HepG2 (cell line): ENCODE data around the gene DNAH8. TPM values are rescaled to one million over a fixed set of nuclear protein-coding genes. Genes with fewer than 3 reads are reported as not detected.

Experiments used
- ATAC-seq: fragments of 200-7000 bp; cut with Tn5 transposase; 3 replicates; pipeline ENCODE4 v1.9.1; 2020; ENCODE audit warnings: mild to moderate bottlenecking, moderate library complexity
- BruUV-seq: library from RNA; stranded (reverse); fragments of 400-500 nt; replicated peaks from 2 replicates; lab custom pipeline; 2021; lab: Mats Ljungman, UMichigan
- CTCF ChIA-PET: fragments of 300-600 bp; formaldehyde crosslinking; extraction: SDS; loops from one replicate; lab custom pipeline; 2021; ENCODE audit warnings: low total read pairs, inconsistent platforms, low intra/inter-chr PET ratio; lab: Yijun Ruan, JAX
- POLR2A ChIA-PET: fragments of 350-600 bp; sonication (Branson Sonifier 250); formaldehyde crosslinking; loops from one replicate; lab custom pipeline; 2020; ENCODE audit warnings: antibody characterized with exemption, inconsistent platforms; lab: Yijun Ruan, JAX
- DNase-seq: peaks from one replicate; pipeline ENCODE4 v3.0.0-alpha.2; 2015; ENCODE audit warnings: low spot score
- FAIRE-seq: peaks from 3 replicates; lab custom pipeline; 2011; peaks lifted over from hg19 to GRCh38; lab: Jason Lieb, UNC
- H2AFZ ChIP-seq: one replicate; pipeline ENCODE4 v1.6.1; 2011; ENCODE audit warnings: low read length, inconsistent platforms
- H3K27ac ChIP-seq: fragments of 300-600 bp; 3 replicates; pipeline ENCODE4 v1.8.0; 2011; ENCODE audit warnings: mixed run types, mild to moderate bottlenecking, mixed read lengths, low read length, inconsistent platforms; ENCODE audit not compliant: insufficient read depth; ENCODE audit errors: extremely low read length
- H3K27me3 ChIP-seq, 2 experiments: fragments of 200-600 bp in 1 of 2; 2 replicates in 1 of 2; 3 replicates in 1 of 2; pipeline versions ENCODE4 v1.6.0 to v1.8.0; 2011; ENCODE audit warnings: low read length in 2 of 2, mild to moderate bottlenecking in 2 of 2, moderate library complexity in 2 of 2, inconsistent platforms in 1 of 2; ENCODE audit not compliant: insufficient read depth in 2 of 2, control insufficient read depth in 1 of 2
- H3K36me3 ChIP-seq, 2 experiments: fragments of 200-600 bp in 1 of 2; replicated peaks in 1 of 2; 2 replicates in 1 of 2; 3 replicates in 1 of 2; pipeline versions ENCODE4 v1.5.1 to v1.8.0; 2011; ENCODE audit warnings: low read length in 2 of 2, inconsistent platforms in 1 of 2; ENCODE audit not compliant: insufficient read depth in 2 of 2, control insufficient read depth in 1 of 2
- H3K4me1 ChIP-seq: 2 replicates; pipeline ENCODE4 v1.5.1; 2012; ENCODE audit warnings: low read length, inconsistent platforms; ENCODE audit not compliant: insufficient read depth
- H3K4me2 ChIP-seq: 2 replicates; pipeline ENCODE4 v1.6.0; 2011; ENCODE audit warnings: low read depth, low read length, inconsistent platforms
- H3K4me3 ChIP-seq, 3 experiments: fragments of 200-600 bp in 1 of 3; sonication (generic), shearing (Covaris generic) in 1 of 3; replicated peaks in 1 of 3; 2 replicates each; pipeline ENCODE4 v1.5.1; 2011 to 2016; ENCODE audit warnings: low read length in 3 of 3, inconsistent platforms in 2 of 3, low read depth in 2 of 3, mild to moderate bottlenecking in 2 of 3, control low read depth in 1 of 3, mixed read lengths in 1 of 3; ENCODE audit not compliant: insufficient read depth in 1 of 3
- H3K79me2 ChIP-seq: one replicate; pipeline ENCODE4 v1.6.1; 2011; ENCODE audit warnings: low read length, inconsistent platforms; ENCODE audit not compliant: insufficient read depth
- H3K9ac ChIP-seq: 2 replicates; pipeline ENCODE4 v1.6.0; 2011; ENCODE audit warnings: mild to moderate bottlenecking, low read depth, low read length, inconsistent platforms; ENCODE audit not compliant: insufficient read depth
- H3K9me3 ChIP-seq: 2 replicates; pipeline ENCODE4 v1.5.1; 2012; ENCODE audit warnings: mild to moderate bottlenecking, low read length
- H4K20me1 ChIP-seq: 2 replicates; pipeline ENCODE4 v1.6.0; 2011; ENCODE audit warnings: inconsistent platforms, mild to moderate bottlenecking, low read length, moderate library complexity; ENCODE audit not compliant: insufficient read depth
- CBX1 ChIP-seq: IDR thresholded peaks from one replicate; pipeline ENCODE4 v1.6.1; 2016; ENCODE audit warnings: antibody characterized with exemption, low read depth
- ELF3 ChIP-seq: IDR thresholded peaks from 2 replicates; pipeline ENCODE4 v1.6.1; 2016; ENCODE audit warnings: missing genetic modification reagents, missing compliant biosample characterization
- KDM5A ChIP-seq: fragments of 200-600 bp; sonication (generic); IDR thresholded peaks from 2 replicates; pipeline ENCODE4 v1.7.0; 2018; ENCODE audit warnings: antibody characterized with exemption, mild to moderate bottlenecking, low read length, borderline replicate concordance
- MIXL1 ChIP-seq: IDR thresholded peaks from 2 replicates; pipeline ENCODE4 v1.6.1; 2016
- NBN ChIP-seq: fragments of 450-650 bp; conservative IDR thresholded peaks from 2 replicates; pipeline ENCODE4 v1.6.1; 2017
- RBFOX2 ChIP-seq: fragments of 200-400 bp; formaldehyde crosslinking; IDR thresholded peaks from 2 replicates; pipeline ENCODE4 v1.6.1; 2017; ENCODE audit warnings: low read depth, mild to moderate bottlenecking, low read length
- ZBTB42 ChIP-seq: sonication (generic); formaldehyde crosslinking; IDR thresholded peaks from 2 replicates; pipeline ENCODE4 v1.5.0; 2020; ENCODE audit warnings: mild to moderate bottlenecking, missing genetic modification reagents
- ZNF136 ChIP-seq: sonication (generic); formaldehyde crosslinking; IDR thresholded peaks from 2 replicates; pipeline ENCODE4 v1.8.1; 2022; ENCODE audit warnings: low read depth, mild to moderate bottlenecking, moderate library complexity, missing genetic modification reagents
- ZNF253 ChIP-seq: sonication (generic); formaldehyde crosslinking; IDR thresholded peaks from 2 replicates; pipeline ENCODE4 v1.8.0; 2022; ENCODE audit warnings: mild to moderate bottlenecking, missing genetic modification reagents, borderline replicate concordance
- ZNF30 ChIP-seq: sonication (generic); formaldehyde crosslinking; IDR thresholded peaks from 2 replicates; pipeline ENCODE4 v1.5.0; 2020; ENCODE audit warnings: mild to moderate bottlenecking, missing genetic modification reagents
- WGBS: methylation state at CpG from one replicate; pipeline ENCODE4 v1.1.6; 2017; ENCODE audit warnings: low lambda C conversion rate; 5-methylcytosine and 5-hydroxymethylcytosine counted together
- in situ Hi-C: cut with HindIII; loops from 2 replicates; pipeline ENCODE4 v1.10.0; 2017; ENCODE audit warnings: low pct_unique_long_range_greater_than_20kb; ENCODE audit not compliant: extremely low pct_ligation_motif_present
- intact Hi-C: fragments of 100-400 bp; cut with micrococcal nuclease; formaldehyde crosslinking; loops from one replicate; pipeline ENCODE4 v1.10.0; 2022; ENCODE audit not compliant: unreplicated experiment
- polyA plus RNA-seq, 8 experiments: library from polyadenylated mRNA; depleted of rRNA in 3 of 8; stranded (reverse) in 7 of 8; unstranded in 1 of 8; fragments of >200 nt; fragmentation: Illumina TruSeq in 4 of 8; extraction: Trizol in 4 of 8; gene quantifications; 2 replicates each; pipeline versions ENCODE4 v1.2.1 to v1.2.3, GENCODE V29; 2011 to 2016; ENCODE audit warnings: low read depth in 4 of 8, missing spikeins in 1 of 8, mixed read lengths in 1 of 8; ENCODE audit not compliant: insufficient read depth in 1 of 8
- total RNA-seq, 5 experiments: library from RNA; depleted of rRNA; stranded (reverse); fragments of >200 nt; fragmentation: Illumina TruSeq; extraction: Trizol; gene quantifications; 2 replicates each; pipeline ENCODE4 v1.2.3, GENCODE V29; 2016; ENCODE audit warnings: low read depth in 1 of 5
- TF ChIP-seq, protein P1 (sequence below): sonication (generic); formaldehyde crosslinking; IDR thresholded peaks from 2 replicates; pipeline ENCODE4 v1.4.0; 2020; ENCODE audit warnings: missing genetic modification reagents
- TF ChIP-seq, protein P2 (sequence below): sonication (generic); formaldehyde crosslinking; IDR thresholded peaks from 2 replicates; pipeline ENCODE4 v1.8.0; 2022; ENCODE audit warnings: missing genetic modification reagents, mild to moderate bottlenecking, inconsistent platforms, borderline replicate concordance
- TF ChIP-seq, protein P3 (sequence below): sonication (generic); formaldehyde crosslinking; IDR thresholded peaks from 2 replicates; pipeline ENCODE4 v1.5.0; 2020; ENCODE audit warnings: mild to moderate bottlenecking, missing genetic modification reagents, moderate library complexity
- TF ChIP-seq, protein P4 (sequence below): sonication (generic); formaldehyde crosslinking; IDR thresholded peaks from 2 replicates; pipeline ENCODE4 v1.5.0; 2020; ENCODE audit warnings: missing genetic modification reagents

The DNAH8 gene
- total and polyA plus RNA-seq, 2 of the 13 experiments (the other 11 are each of a cell fraction or from before 2014, with no cell fraction given): not detected

DNA sequence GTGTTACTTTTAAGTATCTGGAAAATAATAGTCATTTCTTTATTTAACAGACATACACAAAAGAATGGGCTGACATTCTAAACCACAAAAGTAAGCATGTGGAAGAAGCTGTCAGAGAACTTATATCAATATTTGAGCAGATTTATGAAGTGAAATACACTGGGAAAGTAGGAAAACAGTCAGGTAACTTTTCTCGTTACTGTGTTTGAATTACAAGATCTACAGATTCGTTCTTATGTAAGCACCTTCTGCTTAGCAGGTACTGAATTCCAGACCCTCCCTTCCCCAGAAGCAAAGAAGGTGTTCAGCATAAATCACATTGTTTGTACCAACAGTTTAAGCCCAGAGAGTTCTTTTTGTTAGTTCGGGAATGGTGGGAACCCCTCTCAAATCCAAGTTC is 88.0 kb downstream of the DNAH8 start:
- in situ Hi-C loops: no loop called here
- H3K4me3 ChIP-seq: no peak overlapping the region
- no peak overlapping the region for H2AFZ ChIP-seq
- no peaks in the 10 kb centered on the region for H3K79me2 ChIP-seq
- TF ChIP-seq NBN (no peak), ZNF253 (CRISPR knock-in tag) (no peak), ZBTB42 (CRISPR knock-in tag) (no peak), MIXL1 (no peak), KDM5A (no peak), ZNF30 (CRISPR knock-in tag) (no peak), ELF3 (no peak), CBX1 (no peak), ZNF136 (CRISPR knock-in tag) (no peak), RBFOX2 (no peak)
- TF ChIP-seq, protein P1, sequence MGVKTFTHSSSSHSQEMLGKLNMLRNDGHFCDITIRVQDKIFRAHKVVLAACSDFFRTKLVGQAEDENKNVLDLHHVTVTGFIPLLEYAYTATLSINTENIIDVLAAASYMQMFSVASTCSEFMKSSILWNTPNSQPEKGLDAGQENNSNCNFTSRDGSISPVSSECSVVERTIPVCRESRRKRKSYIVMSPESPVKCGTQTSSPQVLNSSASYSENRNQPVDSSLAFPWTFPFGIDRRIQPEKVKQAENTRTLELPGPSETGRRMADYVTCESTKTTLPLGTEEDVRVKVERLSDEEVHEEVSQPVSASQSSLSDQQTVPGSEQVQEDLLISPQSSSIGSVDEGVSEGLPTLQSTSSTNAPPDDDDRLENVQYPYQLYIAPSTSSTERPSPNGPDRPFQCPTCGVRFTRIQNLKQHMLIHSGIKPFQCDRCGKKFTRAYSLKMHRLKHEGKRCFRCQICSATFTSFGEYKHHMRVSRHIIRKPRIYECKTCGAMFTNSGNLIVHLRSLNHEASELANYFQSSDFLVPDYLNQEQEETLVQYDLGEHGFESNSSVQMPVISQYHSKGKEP (CRISPR knock-in tag): no peak
- TF ChIP-seq, protein P2, sequence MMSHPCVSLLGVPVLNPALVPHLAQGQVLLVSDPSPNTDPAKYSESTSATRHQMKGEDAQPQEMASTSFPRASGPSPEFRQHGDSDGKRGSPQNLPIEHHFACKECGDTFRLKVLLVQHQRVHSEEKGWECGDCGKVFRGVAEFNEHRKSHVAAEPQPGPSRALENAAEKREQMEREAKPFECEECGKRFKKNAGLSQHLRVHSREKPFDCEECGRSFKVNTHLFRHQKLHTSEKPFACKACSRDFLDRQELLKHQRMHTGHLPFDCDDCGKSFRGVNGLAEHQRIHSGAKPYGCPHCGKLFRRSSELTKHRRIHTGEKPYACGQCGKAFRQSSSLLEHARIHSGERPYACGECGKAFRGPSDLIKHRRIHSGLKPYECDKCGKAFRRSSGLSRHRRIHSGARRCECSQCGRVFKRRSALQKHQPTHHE (CRISPR knock-in tag): no peak
- TF ChIP-seq, protein P3, sequence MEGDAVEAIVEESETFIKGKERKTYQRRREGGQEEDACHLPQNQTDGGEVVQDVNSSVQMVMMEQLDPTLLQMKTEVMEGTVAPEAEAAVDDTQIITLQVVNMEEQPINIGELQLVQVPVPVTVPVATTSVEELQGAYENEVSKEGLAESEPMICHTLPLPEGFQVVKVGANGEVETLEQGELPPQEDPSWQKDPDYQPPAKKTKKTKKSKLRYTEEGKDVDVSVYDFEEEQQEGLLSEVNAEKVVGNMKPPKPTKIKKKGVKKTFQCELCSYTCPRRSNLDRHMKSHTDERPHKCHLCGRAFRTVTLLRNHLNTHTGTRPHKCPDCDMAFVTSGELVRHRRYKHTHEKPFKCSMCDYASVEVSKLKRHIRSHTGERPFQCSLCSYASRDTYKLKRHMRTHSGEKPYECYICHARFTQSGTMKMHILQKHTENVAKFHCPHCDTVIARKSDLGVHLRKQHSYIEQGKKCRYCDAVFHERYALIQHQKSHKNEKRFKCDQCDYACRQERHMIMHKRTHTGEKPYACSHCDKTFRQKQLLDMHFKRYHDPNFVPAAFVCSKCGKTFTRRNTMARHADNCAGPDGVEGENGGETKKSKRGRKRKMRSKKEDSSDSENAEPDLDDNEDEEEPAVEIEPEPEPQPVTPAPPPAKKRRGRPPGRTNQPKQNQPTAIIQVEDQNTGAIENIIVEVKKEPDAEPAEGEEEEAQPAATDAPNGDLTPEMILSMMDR (CRISPR knock-in tag): no peak
- TF ChIP-seq, protein P4, sequence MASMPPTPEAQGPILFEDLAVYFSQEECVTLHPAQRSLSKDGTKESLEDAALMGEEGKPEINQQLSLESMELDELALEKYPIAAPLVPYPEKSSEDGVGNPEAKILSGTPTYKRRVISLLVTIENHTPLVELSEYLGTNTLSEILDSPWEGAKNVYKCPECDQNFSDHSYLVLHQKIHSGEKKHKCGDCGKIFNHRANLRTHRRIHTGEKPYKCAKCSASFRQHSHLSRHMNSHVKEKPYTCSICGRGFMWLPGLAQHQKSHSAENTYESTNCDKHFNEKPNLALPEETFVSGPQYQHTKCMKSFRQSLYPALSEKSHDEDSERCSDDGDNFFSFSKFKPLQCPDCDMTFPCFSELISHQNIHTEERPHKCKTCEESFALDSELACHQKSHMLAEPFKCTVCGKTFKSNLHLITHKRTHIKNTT (CRISPR knock-in tag): no peak
- TF ChIP-seq, all 625 proteins: peak for 0
- no peak overlapping the region for H3K9ac ChIP-seq
- no TSS peak for BruUV-seq
- ChIA-PET CTCF (no interaction called here), POLR2A (no interaction called here)
- 1% methylated on average over 3 of the region's 3 CpGs for WGBS
- H3K9me3 ChIP-seq: no peaks in the 10 kb centered on the region
- no peak for DNase-seq
- no peaks in the 10 kb centered on the region for H4K20me1 ChIP-seq
- no peak overlapping the region for H3K4me2 ChIP-seq
- no peak for ATAC-seq
- intact Hi-C loops: no loop called here
- no peaks in the 10 kb centered on the region for H3K36me3 ChIP-seq
- no peak overlapping the region for H3K27ac ChIP-seq
- no peak for FAIRE-seq
- H3K4me1 ChIP-seq: no peaks in the 10 kb centered on the region
- no peaks in the 10 kb centered on the region for H3K27me3 ChIP-seq
